HEK293T (cell line): ENCODE results near the gene DOCK2.

Experiments used
- ARNT ChIP-seq: fragments of 450-650 bp; IDR thresholded peaks from 2 replicates; pipeline ENCODE4 v1.6.1; 2017; ENCODE audit warnings: mild to moderate bottlenecking
- BHLHE40 ChIP-seq: fragments of 450-650 bp; IDR thresholded peaks from 2 replicates; pipeline ENCODE4 v1.6.1; 2016; ENCODE audit warnings: mild to moderate bottlenecking, moderate library complexity, borderline replicate concordance
- ELF4 ChIP-seq: fragments of 450-650 bp; IDR thresholded peaks from 2 replicates; pipeline ENCODE4 v1.6.1; 2017; ENCODE audit warnings: antibody characterized with exemption
- FOXA1 ChIP-seq: fragments of 450-650 bp; IDR thresholded peaks from 2 replicates; pipeline ENCODE4 v1.6.1; 2016; ENCODE audit warnings: mild to moderate bottlenecking
- FOXK2 ChIP-seq: fragments of 450-650 bp; IDR thresholded peaks from 2 replicates; pipeline ENCODE4 v1.6.1; 2016; ENCODE audit warnings: mild to moderate bottlenecking
- FOXM1 ChIP-seq: fragments of 450-650 bp; IDR thresholded peaks from 2 replicates; pipeline ENCODE4 v1.6.1; 2017; ENCODE audit warnings: mild to moderate bottlenecking, borderline replicate concordance
- NFRKB ChIP-seq: fragments of 450-650 bp; IDR thresholded peaks from 2 replicates; pipeline ENCODE4 v1.6.1; 2016; ENCODE audit warnings: mild to moderate bottlenecking, moderate library complexity
- PKNOX1 ChIP-seq: fragments of 450-650 bp; IDR thresholded peaks from 2 replicates; pipeline ENCODE4 v1.6.1; 2016
- SP1 ChIP-seq: fragments of 450-650 bp; IDR thresholded peaks from 2 replicates; pipeline ENCODE4 v1.6.1; 2017
- TARDBP ChIP-seq: fragments of 450-650 bp; IDR thresholded peaks from 2 replicates; pipeline ENCODE4 v1.6.1; 2016

GRCh38 chr5:170055606-170056005 lies 418.5 kb downstream of the DOCK2 start:
- TF ChIP-seq ARNT (no peak), SP1 (no peak), FOXA1 (no peak), TARDBP (no peak), NFRKB (no peak), BHLHE40 (no peak), PKNOX1 (no peak), ELF4 (no peak), FOXM1 (no peak), FOXK2 (no peak)
